Subcutaneous adipose tissue (tissue), 4 donors: ENCODE results near the gene MRPS5. TPM values are rescaled to one million over a fixed set of nuclear protein-coding genes. Genes with fewer than 3 reads are reported as not detected.

Experiments used
- CTCF ChIP-seq: fragments of 450-650 bp; IDR thresholded peaks from one replicate; pipeline ENCODE4 v1.5.1; 2016; ENCODE audit warnings: low read depth, mild to moderate bottlenecking, control low read depth, antibody characterized with exemption, moderate library complexity
- total RNA-seq, 4 donors: library from RNA; depleted of rRNA; stranded (reverse); fragments of >200 nt; gene quantifications; one replicate each; pipeline ENCODE4 v1.1.0, GENCODE V29; 2016

The MRPS5 gene
- total RNA-seq, 4 donors from 2014 or later, result 31.1 to 50.2 (median 39.5) TPM

- no peak for TF ChIP-seq CTCF
Observed at GRCh38 chr2:95087379-95087778, 34.2 kb downstream of the MRPS5 start.

GRCh38 chr2:95086017-95086416, 35.6 kb downstream of the MRPS5 start:
- no peak for TF ChIP-seq CTCF

- TF ChIP-seq CTCF, result no peak
Observed at GRCh38 chr2:95082477-95082876, 39.1 kb downstream of the MRPS5 start.

GRCh38 chr2:95079199-95079683, 42.4 kb downstream of the MRPS5 start:
- no peak for TF ChIP-seq CTCF

- TF ChIP-seq CTCF, result no peak
Observed at GRCh38 chr2:95077861-95078603, 43.6 kb downstream of the MRPS5 start.

GRCh38 chr2:95077530-95077825, 44.1 kb downstream of the MRPS5 start:
- TF ChIP-seq CTCF, result no peak

GRCh38 chr2:95076705-95077529, 44.7 kb downstream of the MRPS5 start:
- no peak for TF ChIP-seq CTCF
